K562 treated with DMSO at 1 percent for 12 hours (cell line): ENCODE data around the gene SLC17A8. TPM values are rescaled to one million over a fixed set of nuclear protein-coding genes. Genes with fewer than 3 reads are reported as not detected.

ENCODE experiments used
- total RNA-seq: library from RNA; unstranded; fragments of 300-600 nt; gene quantifications from 2 replicates; pipeline ENCODE4 v1.2.3, GENCODE V29; 2022; ENCODE audit not compliant: insufficient read depth

SLC17A8 gene
- not detected in 2 replicates for total RNA-seq

GRCh38 chr12:100356644-100357223 lies at the start of gene SLC17A8:
Gene SLC17A8, plus strand, starts transcription at chr12:100357074. Its CDS starts 318 bp downstream, at chr12:100357392.

Other genes starting within 250 kb of the SLC17A8 start
- gene BLTP3B, start 214.2 kb upstream of the SLC17A8 start, total RNA-seq = 2.8 and 9.5 TPM in 2 replicates
- 16.6 and 41.4 TPM in 2 replicates for gene ACTR6, start 156.3 kb upstream of the SLC17A8 start, total RNA-seq
- 1.1 and 2.1 TPM in 2 replicates for gene DEPDC4, start 90.0 kb upstream of the SLC17A8 start, total RNA-seq
- gene SCYL2, start 89.9 kb upstream of the SLC17A8 start, total RNA-seq = 8.6 and 30.3 TPM in 2 replicates
- gene NR1H4, start 116.8 kb downstream of the SLC17A8 start, total RNA-seq = not detected in 2 replicates
- gene GAS2L3, start 216.6 kb downstream of the SLC17A8 start, total RNA-seq = 1.6 and 6.4 TPM in 2 replicates